ENCODE measurements around the gene TJP3.

Gene TJP3

DNA sequence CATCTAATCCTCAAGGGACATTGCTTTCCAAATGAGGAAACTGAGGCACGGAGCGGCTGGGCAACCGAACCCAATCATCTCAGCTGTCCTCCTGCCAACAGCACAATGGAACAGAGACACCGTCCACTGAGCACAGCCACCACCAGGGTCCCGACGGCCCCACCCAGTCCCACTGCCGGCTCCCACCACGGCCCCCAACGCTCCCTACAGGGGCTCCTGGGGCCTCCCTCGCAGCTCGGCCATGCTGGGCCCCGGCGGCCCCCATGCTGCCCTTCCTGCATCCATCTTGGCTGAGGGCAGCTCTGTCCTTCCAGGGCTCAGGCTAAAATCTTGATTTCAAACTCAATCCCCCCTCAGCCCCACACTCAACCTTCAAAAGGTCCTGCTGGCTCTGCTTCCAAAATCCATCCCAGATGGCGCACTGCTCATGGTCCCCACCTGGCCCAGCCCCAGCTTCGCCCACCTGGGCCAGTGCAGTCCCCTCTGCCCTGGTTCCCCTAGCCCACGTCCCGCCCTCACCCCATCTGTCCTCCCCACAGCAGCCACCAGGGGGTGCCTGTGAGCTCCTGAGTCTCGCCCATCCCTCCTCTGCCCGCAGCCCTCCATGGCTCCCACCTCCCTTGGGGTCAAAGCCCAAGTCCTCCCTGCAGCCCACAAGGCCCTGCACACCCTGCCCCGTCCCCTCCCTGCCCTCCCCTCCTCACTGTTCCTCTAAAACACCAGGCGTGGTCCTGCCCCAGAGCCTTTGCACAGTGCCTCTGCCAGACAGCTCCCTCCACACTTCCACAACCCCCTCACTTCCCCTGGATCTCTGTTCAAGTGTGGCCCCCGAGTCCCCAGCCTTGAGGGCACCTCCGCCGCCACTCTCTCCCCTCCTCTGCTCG lies 15.8 kb upstream of the TJP3 start:
- H3K4me2 ChIP-seq (ENCODE audit: low read length), result no peak overlapping the region
- TF ChIP-seq, protein P1, sequence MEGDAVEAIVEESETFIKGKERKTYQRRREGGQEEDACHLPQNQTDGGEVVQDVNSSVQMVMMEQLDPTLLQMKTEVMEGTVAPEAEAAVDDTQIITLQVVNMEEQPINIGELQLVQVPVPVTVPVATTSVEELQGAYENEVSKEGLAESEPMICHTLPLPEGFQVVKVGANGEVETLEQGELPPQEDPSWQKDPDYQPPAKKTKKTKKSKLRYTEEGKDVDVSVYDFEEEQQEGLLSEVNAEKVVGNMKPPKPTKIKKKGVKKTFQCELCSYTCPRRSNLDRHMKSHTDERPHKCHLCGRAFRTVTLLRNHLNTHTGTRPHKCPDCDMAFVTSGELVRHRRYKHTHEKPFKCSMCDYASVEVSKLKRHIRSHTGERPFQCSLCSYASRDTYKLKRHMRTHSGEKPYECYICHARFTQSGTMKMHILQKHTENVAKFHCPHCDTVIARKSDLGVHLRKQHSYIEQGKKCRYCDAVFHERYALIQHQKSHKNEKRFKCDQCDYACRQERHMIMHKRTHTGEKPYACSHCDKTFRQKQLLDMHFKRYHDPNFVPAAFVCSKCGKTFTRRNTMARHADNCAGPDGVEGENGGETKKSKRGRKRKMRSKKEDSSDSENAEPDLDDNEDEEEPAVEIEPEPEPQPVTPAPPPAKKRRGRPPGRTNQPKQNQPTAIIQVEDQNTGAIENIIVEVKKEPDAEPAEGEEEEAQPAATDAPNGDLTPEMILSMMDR (IDR thresholded peaks at IDR 0.05), result peak; percentile 46
- no peak overlapping the region for H3K9ac ChIP-seq
- H3K36me3 ChIP-seq (ENCODE audit: control insufficient read depth, insufficient read depth, low read length), result no peaks in the 10 kb centered on the region
- peaks cover 5% of the 10 kb centered on the region for H3K4me1 ChIP-seq
- H2AFZ ChIP-seq, result no peak overlapping the region
- no peak overlapping the region for H3K27ac ChIP-seq
- no peaks in the 10 kb centered on the region for H3K27me3 ChIP-seq (ENCODE audit: control insufficient read depth, insufficient read depth, low read length)
- H3K79me2 ChIP-seq, result peaks cover 19% of the 10 kb centered on the region
- no peak overlapping the region for H3K4me3 ChIP-seq (ENCODE audit: low read depth, low read length)
- no peaks in the 10 kb centered on the region for H3K9me3 ChIP-seq (ENCODE audit: control insufficient read depth, low read length)

DNA sequence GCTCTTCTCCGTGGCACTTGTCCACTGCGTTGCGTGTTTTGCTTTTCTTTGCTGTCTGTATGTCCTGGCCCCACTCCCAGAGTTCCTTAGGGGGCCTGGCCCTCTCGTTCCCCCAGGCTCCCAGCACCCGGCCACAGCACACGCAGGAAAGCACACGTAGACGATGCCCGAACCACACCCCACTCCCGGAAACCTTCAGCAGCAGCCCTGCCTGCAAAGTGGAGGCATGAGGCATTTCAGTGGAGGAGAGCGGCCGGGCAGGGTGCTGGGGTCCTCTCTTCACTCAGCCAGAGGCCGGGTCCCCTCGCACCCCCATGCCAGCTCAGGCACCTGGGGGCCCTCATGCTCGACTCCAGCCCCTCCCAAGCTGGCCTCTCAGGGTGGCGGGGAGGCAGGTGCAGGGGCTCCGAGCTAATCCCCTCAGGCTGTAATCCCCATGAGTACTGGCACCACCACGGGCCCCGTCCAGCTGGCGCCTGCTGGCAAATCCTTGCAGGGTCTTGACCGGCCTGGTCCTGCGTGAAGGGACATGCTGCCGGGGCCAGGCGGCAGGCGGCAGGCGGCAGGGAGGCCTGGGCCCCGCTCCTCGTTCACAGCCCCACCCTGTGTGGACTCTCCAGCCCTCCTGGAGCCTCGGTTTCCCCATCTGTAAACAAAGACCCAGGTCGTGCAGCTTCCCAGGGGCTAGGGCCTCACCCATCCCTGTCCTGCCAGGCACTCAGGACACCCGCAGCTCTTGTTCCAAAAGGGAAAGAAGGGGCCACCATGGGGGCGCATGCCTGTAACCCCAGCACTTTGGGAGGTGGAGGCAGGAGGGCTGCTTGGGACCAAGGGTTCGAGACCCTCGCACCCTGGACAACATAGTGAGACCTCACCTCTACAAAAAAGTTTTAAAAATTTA lies 14.9 kb upstream of the TJP3 start:
- H3K4me3 ChIP-seq (ENCODE audit: low read depth, low read length), result no peak overlapping the region
- no peak overlapping the region for H3K27ac ChIP-seq
- no peak overlapping the region for H3K4me2 ChIP-seq (ENCODE audit: low read length)
- TF ChIP-seq, protein P1 (IDR thresholded peaks at IDR 0.05), result no peak
- no peaks in the 10 kb centered on the region for H3K27me3 ChIP-seq (ENCODE audit: control insufficient read depth, insufficient read depth, low read length)
- H3K9me3 ChIP-seq (ENCODE audit: control insufficient read depth, low read length), result no peaks in the 10 kb centered on the region
- H3K79me2 ChIP-seq, result peaks cover 28% of the 10 kb centered on the region
- peaks cover 2% of the 10 kb centered on the region for H3K4me1 ChIP-seq
- no peaks in the 10 kb centered on the region for H3K36me3 ChIP-seq (ENCODE audit: control insufficient read depth, insufficient read depth, low read length)
- H3K9ac ChIP-seq, result no peak overlapping the region
- no peak overlapping the region for H2AFZ ChIP-seq

DNA sequence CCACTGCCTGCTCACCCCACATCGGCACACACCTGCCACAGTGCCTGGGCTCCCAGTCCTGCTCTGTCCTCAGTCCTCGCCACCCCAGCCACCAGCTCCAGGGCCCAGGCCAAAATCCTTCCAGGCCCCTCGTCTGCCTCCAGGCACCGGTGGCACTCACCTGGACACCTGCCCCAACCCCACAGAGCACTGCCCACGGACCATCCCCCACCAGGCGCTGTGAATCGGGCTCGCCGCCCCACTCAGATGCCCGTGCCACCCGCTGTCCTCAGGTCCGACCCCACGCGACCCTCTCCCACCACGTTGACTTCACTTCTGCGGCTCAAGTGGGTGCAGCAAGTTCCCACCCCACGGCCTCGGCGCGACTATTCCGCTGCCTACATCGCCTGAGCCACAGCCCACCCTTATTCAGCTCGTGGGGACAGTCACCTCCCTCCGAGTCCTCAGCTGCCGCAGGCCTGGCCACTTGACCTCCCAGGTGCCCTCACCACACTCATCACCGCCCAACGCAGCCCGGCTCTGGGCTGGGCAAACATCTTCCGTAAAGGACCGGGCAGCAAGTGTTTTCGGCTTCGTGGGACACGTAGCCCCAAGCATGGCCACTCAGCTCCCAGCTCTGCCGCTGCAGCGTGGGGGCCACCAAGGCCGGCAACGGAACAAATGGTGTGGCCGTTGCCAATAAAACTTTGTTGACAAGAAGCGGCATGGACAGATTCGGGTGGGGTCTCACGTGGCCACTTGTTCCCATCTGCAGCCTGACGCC lies 13.6 kb upstream of the TJP3 start:
- Histone ChIP-seq H3K9me3 (ENCODE audit: control insufficient read depth, low read length) (no peaks in the 10 kb centered on the region), H2AFZ (no peak overlapping the region), H3K4me3 (ENCODE audit: low read depth, low read length) (no peak overlapping the region), H3K9ac (no peak overlapping the region), H3K36me3 (ENCODE audit: control insufficient read depth, insufficient read depth, low read length) (no peaks in the 10 kb centered on the region), H3K79me2 (peaks cover 33% of the 10 kb centered on the region), H3K27ac (no peak overlapping the region), H3K4me2 (ENCODE audit: low read length) (no peak overlapping the region), H3K4me1 (peaks cover 3% of the 10 kb centered on the region), H3K27me3 (ENCODE audit: control insufficient read depth, insufficient read depth, low read length) (no peaks in the 10 kb centered on the region)
- TF ChIP-seq, protein P1 (IDR thresholded peaks at IDR 0.05), result no peak

DNA sequence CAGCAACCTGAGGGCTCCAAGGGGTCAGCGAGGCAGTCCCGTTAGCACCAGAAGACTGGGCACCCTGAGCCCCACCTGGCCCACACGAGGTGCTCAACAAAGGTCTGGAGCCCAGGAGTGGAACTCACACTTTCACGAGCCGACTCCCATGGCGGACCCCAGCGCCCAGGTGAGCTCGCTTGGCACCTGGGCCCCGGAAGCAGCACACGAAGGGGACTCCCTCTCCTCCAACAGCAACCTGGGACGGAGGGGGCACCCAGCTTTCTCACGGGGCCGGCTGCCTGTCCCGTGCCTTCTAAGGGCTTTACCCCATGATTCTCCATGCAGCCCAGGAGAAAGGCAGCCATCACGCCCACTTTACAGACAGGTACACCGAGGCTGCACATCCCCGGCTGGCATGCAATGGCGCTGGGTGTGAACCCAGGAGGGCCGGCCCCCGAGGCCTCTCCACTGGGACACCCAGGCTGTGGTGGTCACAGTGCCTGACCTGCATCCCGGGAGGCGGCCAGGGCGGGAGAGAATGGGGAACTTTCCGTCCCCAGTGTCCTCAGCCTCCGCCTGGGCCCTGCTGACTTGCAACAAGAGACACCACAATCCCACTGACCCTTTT lies 13.0 kb upstream of the TJP3 start:
- Histone ChIP-seq H3K9ac (no peak overlapping the region), H3K79me2 (peaks cover 37% of the 10 kb centered on the region), H3K4me1 (peaks cover 3% of the 10 kb centered on the region), H2AFZ (no peak overlapping the region), H3K36me3 (ENCODE audit: control insufficient read depth, insufficient read depth, low read length) (no peaks in the 10 kb centered on the region), H3K27ac (no peak overlapping the region), H3K9me3 (ENCODE audit: control insufficient read depth, low read length) (no peaks in the 10 kb centered on the region), H3K4me3 (ENCODE audit: low read depth, low read length) (no peak overlapping the region), H3K4me2 (ENCODE audit: low read length) (no peak overlapping the region), H3K27me3 (ENCODE audit: control insufficient read depth, insufficient read depth, low read length) (no peaks in the 10 kb centered on the region)
- TF ChIP-seq, protein P1 (IDR thresholded peaks at IDR 0.05), result no peak
